IMR-90 (cell line): ENCODE data around the gene AKT1S1. TPM values are rescaled to one million over a fixed set of nuclear protein-coding genes. Genes with fewer than 3 reads are reported as not detected.

ENCODE experiments used
- ATAC-seq: fragments of 200-7000 bp; cut with Tn5 transposase; 2 replicates; pipeline ENCODE4 v1.9.1; 2020; ENCODE audit warnings: low read depth, mild to moderate bottlenecking, moderate library complexity
- BruUV-seq: library from RNA; stranded (reverse); fragments of 400-500 nt; replicated peaks from 2 replicates; lab custom pipeline; 2021; lab: Mats Ljungman, UMichigan
- CTCF ChIA-PET: fragments of 300-600 bp; formaldehyde crosslinking; extraction: SDS; loops from one replicate; lab custom pipeline; 2021; ENCODE audit warnings: antibody characterized with exemption; lab: Yijun Ruan, JAX
- POLR2A ChIA-PET: fragments of 300-600 bp; sonication (Branson Sonifier 250); formaldehyde crosslinking; loops from one replicate; lab custom pipeline; 2022; ENCODE audit warnings: antibody characterized with exemption; ENCODE audit not compliant: unreplicated experiment; lab: Charles Lee
- DNase-seq: peaks from one replicate; pipeline ENCODE4 v3.0.0; 2013
- H2AFZ ChIP-seq: replicated peaks from 2 replicates; pipeline ENCODE3; 2013; ENCODE audit warnings: low read length, mild to moderate bottlenecking; ENCODE audit not compliant: poor library complexity
- H2AK5ac ChIP-seq: 2 replicates; pipeline ENCODE4 v1.6.1; 2013; ENCODE audit warnings: low read depth, low read length, inconsistent platforms
- H2AK9ac ChIP-seq: replicated peaks from 2 replicates; pipeline ENCODE3; 2013; ENCODE audit warnings: mild to moderate bottlenecking, low read depth, low read length, moderate library complexity; ENCODE audit not compliant: poor library complexity
- H2BK120ac ChIP-seq: 2 replicates; pipeline ENCODE4 v1.6.1; 2013; ENCODE audit warnings: low read depth, low read length, inconsistent platforms
- H2BK15ac ChIP-seq: 3 replicates; pipeline ENCODE4 v1.6.1; 2013; ENCODE audit warnings: low read depth, low read length, inconsistent platforms
- H2BK20ac ChIP-seq: 2 replicates; pipeline ENCODE4 v1.6.1; 2013; ENCODE audit warnings: low read depth, mild to moderate bottlenecking, inconsistent platforms, low read length, moderate library complexity
- H2BK5ac ChIP-seq: 2 replicates; pipeline ENCODE4 v1.6.1; 2013; ENCODE audit warnings: mild to moderate bottlenecking, low read depth, low read length, inconsistent platforms; ENCODE audit not compliant: poor library complexity, severe bottlenecking
- H3K14ac ChIP-seq: replicated peaks from 2 replicates; pipeline ENCODE4 v1.6.1; 2013; ENCODE audit warnings: low read depth, low read length, inconsistent platforms
- H3K18ac ChIP-seq: 2 replicates; pipeline ENCODE4 v1.6.1; 2013; ENCODE audit warnings: low read depth, low read length, control low read depth
- H3K23ac ChIP-seq: 2 replicates; pipeline ENCODE4 v1.6.1; 2013; ENCODE audit warnings: low read depth, low read length, inconsistent platforms
- H3K27ac ChIP-seq: 2 replicates; pipeline ENCODE4 v1.5.1; 2013; ENCODE audit warnings: mild to moderate bottlenecking, control low read depth, low read length; ENCODE audit not compliant: insufficient read depth
- H3K27me3 ChIP-seq: 2 replicates; pipeline ENCODE4 v1.6.1; 2013; ENCODE audit warnings: low read length; ENCODE audit not compliant: control insufficient read depth, insufficient read depth
- H3K36me3 ChIP-seq: 2 replicates; pipeline ENCODE4 v1.6.1; 2013; ENCODE audit warnings: low read length, mixed read lengths; ENCODE audit not compliant: control insufficient read depth, insufficient read depth
- H3K4ac ChIP-seq: 2 replicates; pipeline ENCODE4 v1.6.1; 2013; ENCODE audit warnings: low read depth, low read length, inconsistent platforms
- H3K4me1 ChIP-seq: 2 replicates; pipeline ENCODE4 v1.6.1; 2013; ENCODE audit warnings: low read length, mixed read lengths; ENCODE audit not compliant: control insufficient read depth, insufficient read depth
- H3K4me2 ChIP-seq: 2 replicates; pipeline ENCODE4 v1.6.1; 2013; ENCODE audit warnings: low read depth, mild to moderate bottlenecking, control low read depth, low read length, moderate library complexity
- H3K4me3 ChIP-seq: 2 replicates; pipeline ENCODE4 v1.5.1; 2013; ENCODE audit warnings: low read depth, mild to moderate bottlenecking, control low read depth, low read length, moderate library complexity; ENCODE audit not compliant: insufficient read depth
- H3K56ac ChIP-seq: 2 replicates; pipeline ENCODE4 v1.6.1; 2013; ENCODE audit warnings: low read length, inconsistent platforms; ENCODE audit not compliant: insufficient read depth; ENCODE audit errors: extremely low read depth
- H3K79me1 ChIP-seq, 2 experiments: 2 replicates each; pipeline ENCODE4 v1.6.1; 2013; ENCODE audit warnings: low read length in 2 of 2, inconsistent platforms in 1 of 2, low read depth in 1 of 2
- H3K9ac ChIP-seq: 2 replicates; pipeline ENCODE4 v1.6.1; 2013; ENCODE audit warnings: low read depth, low read length, control low read depth
- H3K9me1 ChIP-seq: 2 replicates; pipeline ENCODE4 v1.6.1; 2013; ENCODE audit warnings: low read length, inconsistent platforms; ENCODE audit not compliant: insufficient read depth
- H3K9me3 ChIP-seq: 2 replicates; pipeline ENCODE4 v1.6.1; 2013; ENCODE audit warnings: low read length; ENCODE audit not compliant: control insufficient read depth, insufficient read depth
- H4K20me1 ChIP-seq: 2 replicates; pipeline ENCODE4 v1.6.1; 2013; ENCODE audit warnings: low read length, inconsistent platforms; ENCODE audit not compliant: insufficient read depth
- H4K5ac ChIP-seq: 2 replicates; pipeline ENCODE4 v1.6.1; 2013; ENCODE audit warnings: mild to moderate bottlenecking, low read depth, low read length, control low read depth
- H4K8ac ChIP-seq, 2 experiments: 2 replicates each; pipeline ENCODE4 v1.6.1; 2013; ENCODE audit warnings: low read depth in 2 of 2, low read length in 2 of 2, control low read depth in 1 of 2, inconsistent platforms in 1 of 2
- H4K91ac ChIP-seq: 2 replicates; pipeline ENCODE4 v1.6.1; 2013; ENCODE audit warnings: low read depth, low read length, inconsistent platforms; ENCODE audit not compliant: insufficient read depth
- MAZ ChIP-seq: IDR thresholded peaks from 2 replicates; pipeline ENCODE4 v1.6.1; 2012; ENCODE audit warnings: low read depth, mild to moderate bottlenecking, low read length, improper control_type of control experiment, moderate library complexity, borderline replicate concordance
- POLR2A ChIP-seq: IDR thresholded peaks from 2 replicates; pipeline ENCODE4 v1.6.1; 2012; ENCODE audit warnings: mild to moderate bottlenecking, low read depth, low read length
- RCOR1 ChIP-seq: IDR thresholded peaks from 2 replicates; pipeline ENCODE4 v1.6.1; 2012; ENCODE audit warnings: mild to moderate bottlenecking, low read length, improper control_type of control experiment; ENCODE audit not compliant: insufficient replicate concordance
- RFX5 ChIP-seq: IDR thresholded peaks from 2 replicates; pipeline ENCODE4 v1.8.0; 2012; ENCODE audit warnings: low read depth, mild to moderate bottlenecking, low read length, moderate library complexity
- USF2 ChIP-seq: fragments of 150-350 bp; IDR thresholded peaks from 2 replicates; pipeline ENCODE4 v1.6.1; 2017; ENCODE audit warnings: mild to moderate bottlenecking, antibody characterized with exemption, low read length, low read depth
- WGBS, 2 experiments: methylation state at CpG; one replicate each; pipeline versions ENCODE4 v1.1.5 to v1.1.7; 2013; ENCODE audit warnings: missing lambda C conversion rate in 2 of 2; ENCODE audit not compliant: insufficient read length in 1 of 2; ENCODE audit errors: extremely low coverage in 2 of 2; 5-methylcytosine and 5-hydroxymethylcytosine counted together
- dilution Hi-C: fragments of 300-500 bp; cut with HindIII; formaldehyde crosslinking; loops from one replicate; pipeline ENCODE4 v1.14.3; 2018; ENCODE audit warnings: low sequenced_read_pairs; ENCODE audit not compliant: unreplicated experiment
- in situ Hi-C: fragments of 300-500 bp; cut with MboI; formaldehyde crosslinking; loops from 3 replicates; pipeline ENCODE4 v1.14.3; 2019; ENCODE audit warnings: low sequenced_read_pairs, inconsistent platforms, mixed read lengths
- intact Hi-C: fragments of 100-400 bp; cut with micrococcal nuclease; formaldehyde crosslinking; loops from 2 replicates; pipeline ENCODE4 v1.10.0; 2022
- polyA plus RNA-seq, 3 experiments: library from polyadenylated mRNA; depleted of rRNA; stranded (reverse); fragments of >200 nt; gene quantifications; 2 replicates each; pipeline ENCODE4 v1.2.3, GENCODE V29; 2012; ENCODE audit warnings: low replicate concordance in 1 of 3
- total RNA-seq: library from RNA; depleted of rRNA; stranded (reverse); fragments of >200 nt; gene quantifications from 2 replicates; pipeline ENCODE4 v1.2.3, GENCODE V29; 2012

AKT1S1 gene
- total and polyA plus RNA-seq, 2 of the 4 experiments (the other 2 are of a cell fraction), result 3.6 to 54.4 TPM

DNA sequence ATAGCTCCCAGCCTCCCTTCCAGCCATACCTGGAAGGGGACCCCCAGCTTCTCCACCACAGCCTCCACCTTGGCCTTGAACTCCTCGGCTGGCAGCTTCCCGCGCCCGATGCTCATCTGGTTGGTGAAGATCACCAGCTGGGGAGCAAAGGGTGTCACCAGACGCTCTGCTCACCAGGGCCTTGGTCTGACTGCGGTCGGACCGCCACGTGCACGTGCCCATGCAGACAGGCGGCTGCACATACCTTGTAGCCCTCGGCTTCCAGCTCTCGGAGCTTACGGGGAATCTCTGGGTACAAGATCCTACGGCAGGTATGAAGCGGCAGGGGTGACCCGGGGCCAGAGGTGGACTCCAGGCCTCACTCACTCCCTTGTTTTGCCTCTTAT is 13.2 kb downstream of the AKT1S1 start:
- H3K9me3 ChIP-seq, result no peaks in the 10 kb centered on the region
- H3K27me3 ChIP-seq, result no peaks in the 10 kb centered on the region
- H3K14ac ChIP-seq, result no peak overlapping the region
- no peak overlapping the region for H3K56ac ChIP-seq
- H2BK20ac ChIP-seq, result no peak overlapping the region
- peaks cover 9% of the 10 kb centered on the region for H3K4me1 ChIP-seq
- no peak overlapping the region for H3K27ac ChIP-seq
- H2BK120ac ChIP-seq, result no peak overlapping the region
- CTCF ChIA-PET, result no interaction called here
- no peak overlapping the region for H4K5ac ChIP-seq
- no peak overlapping the region for H2BK15ac ChIP-seq
- H2AK5ac ChIP-seq, result no peak overlapping the region
- 97% methylated on average over 15 of the region's 17 CpGs; no CpG with 5 or more reads in 1 of the 2 experiments for WGBS, 2 experiments
- H3K4me3 ChIP-seq, result no peak overlapping the region
- peaks cover 13% of the 10 kb centered on the region for H3K9me1 ChIP-seq
- TF ChIP-seq USF2 (no peak), POLR2A (no peak), MAZ (no peak), RCOR1 (no peak), RFX5 (no peak)
- H2AFZ ChIP-seq, result no peak overlapping the region
- peaks cover 23 to 69% of the 10 kb centered on the region in 2 experiments for H3K79me1 ChIP-seq
- no peak overlapping the region for H3K4me2 ChIP-seq
- no peak overlapping the region for H3K18ac ChIP-seq
- POLR2A ChIA-PET, result no interaction called here
- H2AK9ac ChIP-seq, result no peak overlapping the region
- ATAC-seq (no peak), DNase-seq (no peak)
- no peak overlapping the region for H3K9ac ChIP-seq
- no peak overlapping the region for H4K8ac ChIP-seq
- intact Hi-C loops (no loop called here), dilution Hi-C loops (no loop called here), in situ Hi-C loops (no loop called here)
- H2BK5ac ChIP-seq, result no peak overlapping the region
- H3K36me3 ChIP-seq, result peaks cover 46% of the 10 kb centered on the region
- H3K4ac ChIP-seq, result no peak overlapping the region
- no peak overlapping the region for H4K91ac ChIP-seq
- no peak overlapping the region for H3K23ac ChIP-seq
- no TSS peak for BruUV-seq
- peaks cover 26% of the 10 kb centered on the region for H4K20me1 ChIP-seq
